ENCODE data around the gene PCGF2.

GRCh38 chr17:38720941-38721340 is 27.2 kb downstream of the PCGF2 start:
- TF ChIP-seq CTCF (IDR thresholded peaks at IDR 0.05): no peak
- TF ChIP-seq SIN3A (IDR thresholded peaks at IDR 0.05; ENCODE audit: borderline replicate concordance, insufficient read depth, low read depth, low read length): no peak
- TF ChIP-seq POLR2AphosphoS5 (IDR thresholded peaks at IDR 0.05; ENCODE audit: low read depth, low read length): no peak
- no peak for TF ChIP-seq REST (IDR thresholded peaks at IDR 0.05; ENCODE audit: insufficient read depth in 1 of 2, low read depth in 2 of 2, low read length in 1 of 2)
- TF ChIP-seq TCF7L2 (IDR thresholded peaks at IDR 0.05; ENCODE audit: low read depth, low read length): no peak
